Measurements from ENCODE around the gene APBA2.

DNA sequence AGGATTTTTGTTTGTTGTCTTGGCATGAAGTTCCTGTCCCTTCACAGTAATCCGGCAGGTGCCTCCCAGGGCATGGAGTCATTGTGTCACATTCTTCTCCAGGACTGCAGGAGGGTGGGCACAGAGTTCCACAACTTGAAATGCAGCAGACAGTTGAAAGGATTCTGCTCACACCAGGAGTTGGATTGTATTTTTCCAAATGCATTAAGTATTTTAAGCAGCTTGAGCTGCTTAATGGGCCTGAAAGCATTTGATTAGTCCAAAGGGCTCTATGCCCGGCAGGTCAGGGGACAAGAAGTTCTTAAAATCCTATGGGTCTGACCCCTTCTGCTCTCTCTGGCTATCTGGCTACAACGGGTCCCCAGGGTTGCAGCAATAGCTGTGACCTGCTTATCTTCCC, 92.9 kb downstream of the APBA2 start:
- no peak for TF ChIP-seq GATA3 (IDR thresholded peaks at IDR 0.05; ENCODE audit: low read depth, low read length)
- no peak for TF ChIP-seq GATA2 (IDR thresholded peaks at IDR 0.05; ENCODE audit: low read depth, low read length)

All from SH-SY5Y (cell line).